HepG2 (cell line): ENCODE results near the gene PIR. TPM values are rescaled to one million over a fixed set of nuclear protein-coding genes. Genes with fewer than 3 reads are reported as not detected.

ENCODE experiments used
- FOXK2 ChIP-seq: fragments of 450-650 bp; IDR thresholded peaks from 2 replicates; pipeline ENCODE4 v1.6.1; 2016
- GZF1 ChIP-seq: sonication (generic); formaldehyde crosslinking; IDR thresholded peaks from 2 replicates; pipeline ENCODE4 v1.5.1; 2020; ENCODE audit warnings: mild to moderate bottlenecking, missing genetic modification reagents
- KAT7 ChIP-seq: IDR thresholded peaks from 2 replicates; pipeline ENCODE4 v1.6.1; 2018; ENCODE audit warnings: borderline replicate concordance, missing compliant biosample characterization
- KMT2B ChIP-seq: IDR thresholded peaks from 2 replicates; pipeline ENCODE4 v1.6.1; 2016; ENCODE audit warnings: missing genetic modification reagents, missing compliant biosample characterization
- NR2C2 ChIP-seq: sonication (generic); formaldehyde crosslinking; IDR thresholded peaks from 2 replicates; pipeline ENCODE4 v1.4.0; 2020; ENCODE audit warnings: missing genetic modification reagents, mild to moderate bottlenecking, moderate library complexity, borderline replicate concordance
- RBM22 ChIP-seq: fragments of 200-400 bp; formaldehyde crosslinking; optimal IDR thresholded peaks from 2 replicates; pipeline ENCODE3; 2017; ENCODE audit warnings: mild to moderate bottlenecking, low read length, moderate library complexity
- REPIN1 ChIP-seq: sonication (generic); formaldehyde crosslinking; IDR thresholded peaks from 2 replicates; pipeline ENCODE4 v1.8.0; 2022; ENCODE audit warnings: missing genetic modification reagents, low read depth, mild to moderate bottlenecking, borderline replicate concordance
- SALL1 ChIP-seq: sonication (generic); formaldehyde crosslinking; IDR thresholded peaks from 2 replicates; pipeline ENCODE4 v1.8.0; 2022; ENCODE audit warnings: mild to moderate bottlenecking, missing genetic modification reagents
- ZFP82 ChIP-seq: sonication (generic); formaldehyde crosslinking; IDR thresholded peaks from 2 replicates; pipeline ENCODE4 v1.5.1; 2020; ENCODE audit warnings: mild to moderate bottlenecking, missing genetic modification reagents, borderline replicate concordance
- ZNF367 ChIP-seq: sonication (generic); formaldehyde crosslinking; IDR thresholded peaks from 2 replicates; pipeline ENCODE4 v1.4.0; 2020; ENCODE audit warnings: missing genetic modification reagents, borderline replicate concordance
- ZNF556 ChIP-seq: sonication (generic); formaldehyde crosslinking; IDR thresholded peaks from 2 replicates; pipeline ENCODE4 v1.4.0; 2020; ENCODE audit warnings: mild to moderate bottlenecking, missing genetic modification reagents, borderline replicate concordance
- ZNF879 ChIP-seq: sonication (generic); formaldehyde crosslinking; IDR thresholded peaks from 2 replicates; pipeline ENCODE4 v1.8.1; 2023; ENCODE audit warnings: missing genetic modification reagents
- ZSCAN20 ChIP-seq: sonication (generic); formaldehyde crosslinking; IDR thresholded peaks from 2 replicates; pipeline ENCODE4 v1.4.0; 2020; ENCODE audit warnings: missing genetic modification reagents, mild to moderate bottlenecking, borderline replicate concordance
- ZSCAN30 ChIP-seq: sonication (generic); formaldehyde crosslinking; IDR thresholded peaks from 2 replicates; pipeline ENCODE4 v1.5.0; 2020; ENCODE audit warnings: mild to moderate bottlenecking, missing genetic modification reagents
- polyA plus RNA-seq, 8 experiments: library from polyadenylated mRNA; depleted of rRNA in 3 of 8; stranded (reverse) in 7 of 8; unstranded in 1 of 8; fragments of >200 nt; fragmentation: Illumina TruSeq in 4 of 8; extraction: Trizol in 4 of 8; gene quantifications; 2 replicates each; pipeline versions ENCODE4 v1.2.1 to v1.2.3, GENCODE V29; 2011 to 2016; ENCODE audit warnings: low read depth in 4 of 8, missing spikeins in 1 of 8, mixed read lengths in 1 of 8; ENCODE audit not compliant: insufficient read depth in 1 of 8
- total RNA-seq, 5 experiments: library from RNA; depleted of rRNA; stranded (reverse); fragments of >200 nt; fragmentation: Illumina TruSeq; extraction: Trizol; gene quantifications; 2 replicates each; pipeline ENCODE4 v1.2.3, GENCODE V29; 2016; ENCODE audit warnings: low read depth in 1 of 5
- TF ChIP-seq, protein P1 (sequence below): sonication (generic); formaldehyde crosslinking; IDR thresholded peaks from 2 replicates; pipeline ENCODE4 v1.4.0; 2020; ENCODE audit warnings: mild to moderate bottlenecking, missing genetic modification reagents
- TF ChIP-seq, protein P2 (sequence below): sonication (generic); formaldehyde crosslinking; IDR thresholded peaks from 2 replicates; pipeline ENCODE4 v1.4.0; 2020; ENCODE audit warnings: mild to moderate bottlenecking, missing genetic modification reagents
- TF ChIP-seq, protein P3 (sequence below): IDR thresholded peaks from 2 replicates; pipeline ENCODE4 v1.6.1; 2016; ENCODE audit warnings: mild to moderate bottlenecking
- TF ChIP-seq, protein P4 (sequence below): sonication (generic); formaldehyde crosslinking; IDR thresholded peaks from 2 replicates; pipeline ENCODE4; 2020; ENCODE audit warnings: missing genetic modification reagents, mild to moderate bottlenecking, borderline replicate concordance
- TF ChIP-seq, protein P5 (sequence below): sonication (generic); formaldehyde crosslinking; IDR thresholded peaks from 2 replicates; pipeline ENCODE4 v1.8.1; 2022; ENCODE audit warnings: mild to moderate bottlenecking, missing genetic modification reagents

PIR gene
- total and polyA plus RNA-seq, 2 of the 13 experiments (the other 11 are each of a cell fraction or from before 2014, with no cell fraction given), result 12.2 to 38.0 TPM

DNA sequence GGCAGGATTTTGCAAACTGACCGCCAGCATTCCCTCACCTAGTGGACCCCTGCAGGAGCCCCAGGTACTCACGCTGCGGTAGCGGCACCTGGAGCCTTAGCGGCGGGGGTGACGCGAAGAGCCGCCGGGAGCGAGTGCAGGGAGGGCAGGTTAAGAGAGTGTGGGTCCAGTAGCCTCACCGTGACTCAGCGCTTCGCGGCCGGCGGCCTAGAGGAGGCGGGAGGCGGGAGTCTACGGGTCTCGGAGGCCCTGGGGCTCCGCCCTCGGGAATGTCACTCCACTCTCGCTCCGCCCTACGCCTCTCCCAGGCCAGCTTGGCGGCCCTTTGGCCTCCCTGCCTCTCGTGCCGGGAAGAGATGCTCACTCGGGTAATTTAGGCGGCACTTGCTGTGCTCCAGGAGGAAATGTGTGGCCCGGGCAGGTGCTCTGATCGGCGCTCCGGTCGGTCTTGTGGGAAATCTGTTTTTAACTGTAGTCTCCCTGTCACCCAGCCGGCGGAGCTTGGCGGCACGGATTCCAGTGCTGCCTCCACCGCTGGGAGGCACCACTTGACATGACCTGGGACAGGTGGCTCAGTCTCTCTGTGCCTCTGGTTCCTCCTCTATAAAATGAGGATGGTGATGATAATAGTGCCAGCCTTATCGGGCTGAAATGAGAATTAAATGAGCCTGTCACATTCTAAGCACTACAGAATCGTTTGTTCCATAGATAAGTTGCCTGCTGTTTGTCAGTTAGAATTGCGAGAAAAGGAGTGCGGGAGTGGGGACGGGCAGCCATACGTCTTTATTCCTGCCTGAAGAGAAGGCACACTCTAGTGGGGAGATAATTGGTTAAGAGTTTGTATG lies at the start of gene PIR (continued):
- TF ChIP-seq, protein P1, sequence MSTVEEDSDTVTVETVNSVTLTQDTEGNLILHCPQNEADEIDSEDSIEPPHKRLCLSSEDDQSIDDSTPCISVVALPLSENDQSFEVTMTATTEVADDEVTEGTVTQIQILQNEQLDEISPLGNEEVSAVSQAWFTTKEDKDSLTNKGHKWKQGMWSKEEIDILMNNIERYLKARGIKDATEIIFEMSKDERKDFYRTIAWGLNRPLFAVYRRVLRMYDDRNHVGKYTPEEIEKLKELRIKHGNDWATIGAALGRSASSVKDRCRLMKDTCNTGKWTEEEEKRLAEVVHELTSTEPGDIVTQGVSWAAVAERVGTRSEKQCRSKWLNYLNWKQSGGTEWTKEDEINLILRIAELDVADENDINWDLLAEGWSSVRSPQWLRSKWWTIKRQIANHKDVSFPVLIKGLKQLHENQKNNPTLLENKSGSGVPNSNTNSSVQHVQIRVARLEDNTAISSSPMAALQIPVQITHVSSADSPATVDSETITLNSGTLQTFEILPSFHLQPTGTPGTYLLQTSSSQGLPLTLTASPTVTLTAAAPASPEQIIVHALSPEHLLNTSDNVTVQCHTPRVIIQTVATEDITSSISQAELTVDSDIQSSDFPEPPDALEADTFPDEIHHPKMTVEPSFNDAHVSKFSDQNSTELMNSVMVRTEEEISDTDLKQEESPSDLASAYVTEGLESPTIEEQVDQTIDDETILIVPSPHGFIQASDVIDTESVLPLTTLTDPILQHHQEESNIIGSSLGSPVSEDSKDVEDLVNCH (CRISPR knock-in tag), result no peak
- TF ChIP-seq ZNF556 (CRISPR knock-in tag) (peak; percentile 82; the same call in 1 of the 2 replicates), GZF1 (CRISPR knock-in tag) (no peak), NR2C2 (CRISPR knock-in tag) (no peak), ZFP82 (CRISPR knock-in tag) (no peak), RBM22 (no peak), KMT2B (CRISPR knock-in tag) (peak; percentile 29; the same call in 1 of the 2 replicates), REPIN1 (CRISPR knock-in tag) (no peak; the same call in 1 of the 2 replicates), KAT7 (no peak), FOXK2 (no peak), SALL1 (CRISPR knock-in tag) (peak; percentile 26; the same call in 1 of the 2 replicates), ZSCAN20 (no peak), ZNF879 (CRISPR knock-in tag) (no peak), ZSCAN30 (CRISPR knock-in tag) (no peak), ZNF367 (CRISPR knock-in tag) (no peak)
- TF ChIP-seq, protein P2, sequence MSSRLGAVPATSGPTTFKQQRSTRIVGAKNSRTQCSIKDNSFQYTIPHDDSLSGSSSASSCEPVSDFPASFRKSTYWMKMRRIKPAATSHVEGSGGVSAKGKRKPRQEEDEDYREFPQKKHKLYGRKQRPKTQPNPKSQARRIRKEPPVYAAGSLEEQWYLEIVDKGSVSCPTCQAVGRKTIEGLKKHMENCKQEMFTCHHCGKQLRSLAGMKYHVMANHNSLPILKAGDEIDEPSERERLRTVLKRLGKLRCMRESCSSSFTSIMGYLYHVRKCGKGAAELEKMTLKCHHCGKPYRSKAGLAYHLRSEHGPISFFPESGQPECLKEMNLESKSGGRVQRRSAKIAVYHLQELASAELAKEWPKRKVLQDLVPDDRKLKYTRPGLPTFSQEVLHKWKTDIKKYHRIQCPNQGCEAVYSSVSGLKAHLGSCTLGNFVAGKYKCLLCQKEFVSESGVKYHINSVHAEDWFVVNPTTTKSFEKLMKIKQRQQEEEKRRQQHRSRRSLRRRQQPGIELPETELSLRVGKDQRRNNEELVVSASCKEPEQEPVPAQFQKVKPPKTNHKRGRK (CRISPR knock-in tag), result no peak
- TF ChIP-seq, protein P3, sequence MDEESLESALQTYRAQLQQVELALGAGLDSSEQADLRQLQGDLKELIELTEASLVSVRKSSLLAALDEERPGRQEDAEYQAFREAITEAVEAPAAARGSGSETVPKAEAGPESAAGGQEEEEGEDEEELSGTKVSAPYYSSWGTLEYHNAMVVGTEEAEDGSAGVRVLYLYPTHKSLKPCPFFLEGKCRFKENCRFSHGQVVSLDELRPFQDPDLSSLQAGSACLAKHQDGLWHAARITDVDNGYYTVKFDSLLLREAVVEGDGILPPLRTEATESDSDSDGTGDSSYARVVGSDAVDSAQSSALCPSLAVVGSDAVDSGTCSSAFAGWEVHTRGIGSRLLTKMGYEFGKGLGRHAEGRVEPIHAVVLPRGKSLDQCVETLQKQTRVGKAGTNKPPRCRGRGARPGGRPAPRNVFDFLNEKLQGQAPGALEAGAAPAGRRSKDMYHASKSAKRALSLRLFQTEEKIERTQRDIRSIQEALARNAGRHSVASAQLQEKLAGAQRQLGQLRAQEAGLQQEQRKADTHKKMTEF, result no peak; the same call in 1 of the 2 replicates
- TF ChIP-seq, protein P4, sequence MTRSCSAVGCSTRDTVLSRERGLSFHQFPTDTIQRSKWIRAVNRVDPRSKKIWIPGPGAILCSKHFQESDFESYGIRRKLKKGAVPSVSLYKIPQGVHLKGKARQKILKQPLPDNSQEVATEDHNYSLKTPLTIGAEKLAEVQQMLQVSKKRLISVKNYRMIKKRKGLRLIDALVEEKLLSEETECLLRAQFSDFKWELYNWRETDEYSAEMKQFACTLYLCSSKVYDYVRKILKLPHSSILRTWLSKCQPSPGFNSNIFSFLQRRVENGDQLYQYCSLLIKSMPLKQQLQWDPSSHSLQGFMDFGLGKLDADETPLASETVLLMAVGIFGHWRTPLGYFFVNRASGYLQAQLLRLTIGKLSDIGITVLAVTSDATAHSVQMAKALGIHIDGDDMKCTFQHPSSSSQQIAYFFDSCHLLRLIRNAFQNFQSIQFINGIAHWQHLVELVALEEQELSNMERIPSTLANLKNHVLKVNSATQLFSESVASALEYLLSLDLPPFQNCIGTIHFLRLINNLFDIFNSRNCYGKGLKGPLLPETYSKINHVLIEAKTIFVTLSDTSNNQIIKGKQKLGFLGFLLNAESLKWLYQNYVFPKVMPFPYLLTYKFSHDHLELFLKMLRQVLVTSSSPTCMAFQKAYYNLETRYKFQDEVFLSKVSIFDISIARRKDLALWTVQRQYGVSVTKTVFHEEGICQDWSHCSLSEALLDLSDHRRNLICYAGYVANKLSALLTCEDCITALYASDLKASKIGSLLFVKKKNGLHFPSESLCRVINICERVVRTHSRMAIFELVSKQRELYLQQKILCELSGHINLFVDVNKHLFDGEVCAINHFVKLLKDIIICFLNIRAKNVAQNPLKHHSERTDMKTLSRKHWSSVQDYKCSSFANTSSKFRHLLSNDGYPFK (CRISPR knock-in tag), result no peak
- TF ChIP-seq, protein P5, sequence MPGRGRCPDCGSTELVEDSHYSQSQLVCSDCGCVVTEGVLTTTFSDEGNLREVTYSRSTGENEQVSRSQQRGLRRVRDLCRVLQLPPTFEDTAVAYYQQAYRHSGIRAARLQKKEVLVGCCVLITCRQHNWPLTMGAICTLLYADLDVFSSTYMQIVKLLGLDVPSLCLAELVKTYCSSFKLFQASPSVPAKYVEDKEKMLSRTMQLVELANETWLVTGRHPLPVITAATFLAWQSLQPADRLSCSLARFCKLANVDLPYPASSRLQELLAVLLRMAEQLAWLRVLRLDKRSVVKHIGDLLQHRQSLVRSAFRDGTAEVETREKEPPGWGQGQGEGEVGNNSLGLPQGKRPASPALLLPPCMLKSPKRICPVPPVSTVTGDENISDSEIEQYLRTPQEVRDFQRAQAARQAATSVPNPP (CRISPR knock-in tag), result no peak
